ENCODE measurements around the gene PKD2L1.
"Not testable (repeated sequence)": the region's sequence is repeated elsewhere in the genome, so short reads cannot be mapped to it uniquely, and the experiment has no call there.

PKD2L1 gene

DNA sequence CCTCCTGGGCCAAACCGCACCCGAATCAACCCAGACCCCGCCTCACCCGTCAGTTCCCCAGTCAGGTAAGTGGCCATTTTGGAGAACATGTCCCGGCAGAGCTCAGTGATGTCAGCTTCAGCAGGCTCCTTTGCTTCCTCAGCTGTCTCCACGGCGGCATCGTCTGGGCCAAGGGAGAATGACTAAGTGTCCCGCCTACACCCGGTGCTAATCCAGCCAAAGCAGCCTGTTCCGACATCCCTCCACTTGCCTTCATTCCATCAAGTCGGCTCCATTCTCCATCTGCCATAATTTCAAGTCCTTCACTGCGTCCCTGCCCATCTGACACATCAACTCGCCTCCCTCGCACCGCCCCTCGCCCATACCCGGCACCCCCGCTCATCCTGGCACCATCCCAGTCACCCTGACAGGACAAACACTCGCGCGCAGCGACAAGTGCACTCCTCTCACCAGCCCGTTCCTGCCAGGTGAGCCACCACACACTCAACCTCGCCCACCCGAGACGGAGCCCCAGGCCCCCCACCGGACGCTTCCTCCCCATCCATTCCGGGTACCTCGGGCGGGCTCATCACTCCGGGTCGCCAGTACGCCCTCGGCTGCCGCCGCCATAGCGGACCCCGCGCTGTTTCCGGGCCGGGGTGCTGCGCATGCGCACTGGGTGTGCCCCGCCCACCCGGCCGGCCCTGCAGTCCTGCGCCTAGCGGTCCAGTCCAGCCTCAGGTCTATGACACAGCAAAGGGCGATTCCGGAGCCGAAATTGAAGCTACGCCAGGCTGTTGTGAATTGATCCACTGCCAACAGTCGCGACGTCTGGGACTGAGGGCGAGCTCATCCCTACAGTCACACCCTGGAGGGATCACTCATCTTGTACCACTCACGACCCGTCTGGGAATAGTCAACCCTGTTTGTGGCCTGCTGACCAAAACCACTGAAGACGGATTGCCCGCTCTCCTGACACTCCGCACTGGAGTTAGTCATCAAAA lies 43.7 kb downstream of the PKD2L1 start, which contains the start of gene BLOC1S2:
BLOC1S2 (minus strand) TSS at position 630 of the 983 bp plus-strand sequence; CDS start at position 609, 21 bp downstream.
- TF ChIP-seq, protein P1, sequence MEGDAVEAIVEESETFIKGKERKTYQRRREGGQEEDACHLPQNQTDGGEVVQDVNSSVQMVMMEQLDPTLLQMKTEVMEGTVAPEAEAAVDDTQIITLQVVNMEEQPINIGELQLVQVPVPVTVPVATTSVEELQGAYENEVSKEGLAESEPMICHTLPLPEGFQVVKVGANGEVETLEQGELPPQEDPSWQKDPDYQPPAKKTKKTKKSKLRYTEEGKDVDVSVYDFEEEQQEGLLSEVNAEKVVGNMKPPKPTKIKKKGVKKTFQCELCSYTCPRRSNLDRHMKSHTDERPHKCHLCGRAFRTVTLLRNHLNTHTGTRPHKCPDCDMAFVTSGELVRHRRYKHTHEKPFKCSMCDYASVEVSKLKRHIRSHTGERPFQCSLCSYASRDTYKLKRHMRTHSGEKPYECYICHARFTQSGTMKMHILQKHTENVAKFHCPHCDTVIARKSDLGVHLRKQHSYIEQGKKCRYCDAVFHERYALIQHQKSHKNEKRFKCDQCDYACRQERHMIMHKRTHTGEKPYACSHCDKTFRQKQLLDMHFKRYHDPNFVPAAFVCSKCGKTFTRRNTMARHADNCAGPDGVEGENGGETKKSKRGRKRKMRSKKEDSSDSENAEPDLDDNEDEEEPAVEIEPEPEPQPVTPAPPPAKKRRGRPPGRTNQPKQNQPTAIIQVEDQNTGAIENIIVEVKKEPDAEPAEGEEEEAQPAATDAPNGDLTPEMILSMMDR (conservative IDR thresholded peaks at IDR 0.05; ENCODE audit: control insufficient read depth, insufficient read depth, low read depth, low read length): no peak
- H3K4me3 ChIP-seq (ENCODE audit: control insufficient read depth, low read depth, low read length): peak within 1 kb of the TSS; percentile 89
- DNase-seq (ENCODE audit: low read depth): peak; percentile 95

DNA sequence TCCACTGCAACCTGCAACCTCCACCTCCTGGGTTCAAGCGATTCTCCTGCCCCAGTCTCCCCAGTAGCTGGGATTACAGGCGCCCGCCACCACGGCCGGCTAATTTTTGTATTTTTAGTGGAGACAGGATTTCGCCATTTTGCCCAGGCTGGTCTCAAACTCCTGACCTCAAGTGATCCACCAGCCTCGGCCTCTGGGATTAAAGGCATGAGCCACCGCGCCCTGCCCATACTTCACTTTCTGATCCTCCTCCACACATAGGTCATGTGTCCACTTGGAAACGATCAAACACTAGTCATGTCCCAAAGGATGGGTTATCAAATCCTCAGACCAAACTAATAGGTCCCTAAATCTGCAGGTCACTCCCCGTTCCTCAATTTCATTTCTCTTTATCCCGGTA lies 44.7 kb downstream of the PKD2L1 start:
- peak; percentile 52 for DNase-seq (ENCODE audit: low read depth)
- peak overlapping the region; percentile 89 for H3K4me3 ChIP-seq (ENCODE audit: control insufficient read depth, low read depth, low read length)

DNA sequence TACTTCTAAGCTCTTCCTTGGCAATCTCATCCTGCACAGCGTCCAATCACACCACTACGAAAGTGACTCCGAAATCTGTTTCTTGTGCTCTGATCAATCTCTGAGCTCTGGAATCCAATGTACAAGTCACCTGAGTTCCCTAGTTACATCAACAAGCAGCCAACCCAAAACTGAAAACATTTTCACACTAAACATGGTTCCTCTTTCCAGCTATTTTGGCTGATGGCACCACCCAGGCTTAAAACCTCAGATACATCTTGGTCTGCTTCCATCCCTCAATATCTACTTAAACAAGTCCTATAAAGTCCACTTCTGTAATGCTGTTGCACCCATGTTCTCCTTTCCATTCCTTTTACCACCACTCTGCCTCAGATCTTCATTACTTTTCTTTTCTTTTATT lies 47.1 kb downstream of the PKD2L1 start:
- no peak for DNase-seq (ENCODE audit: low read depth)
- TF ChIP-seq, protein P1 (conservative IDR thresholded peaks at IDR 0.05; ENCODE audit: control insufficient read depth, insufficient read depth, low read depth, low read length): no peak

DNA sequence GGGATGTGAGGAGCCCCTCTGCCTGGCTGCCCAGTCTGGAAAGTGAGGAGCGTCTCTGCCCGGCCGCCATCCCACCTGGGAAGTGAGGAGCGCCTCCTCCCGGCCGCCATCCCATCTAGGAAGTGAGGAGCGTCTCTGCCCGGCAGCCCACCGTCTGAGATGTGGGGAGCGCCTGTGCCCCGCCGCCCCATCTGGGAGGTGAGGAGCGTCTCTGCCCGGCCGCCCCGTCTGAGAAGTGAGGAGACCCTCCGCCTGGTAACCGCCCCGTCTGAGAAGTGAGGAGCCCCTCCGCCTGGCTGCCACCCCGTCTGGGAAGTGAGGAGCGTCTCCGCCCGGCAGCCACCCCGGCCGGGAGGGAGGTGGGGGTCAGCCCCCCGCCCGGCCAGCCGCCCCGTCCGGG lies 53.1 kb downstream of the PKD2L1 start:
- DNase-seq (ENCODE audit: low read depth); H3K4me3 ChIP-seq (ENCODE audit: control insufficient read depth, low read depth, low read length): not testable (repeated sequence)

More for the DNA sequence above, 47.1 kb downstream of the PKD2L1 start:
- no peak overlapping the region for H3K4me3 ChIP-seq (ENCODE audit: control insufficient read depth, low read depth, low read length)

DNA sequence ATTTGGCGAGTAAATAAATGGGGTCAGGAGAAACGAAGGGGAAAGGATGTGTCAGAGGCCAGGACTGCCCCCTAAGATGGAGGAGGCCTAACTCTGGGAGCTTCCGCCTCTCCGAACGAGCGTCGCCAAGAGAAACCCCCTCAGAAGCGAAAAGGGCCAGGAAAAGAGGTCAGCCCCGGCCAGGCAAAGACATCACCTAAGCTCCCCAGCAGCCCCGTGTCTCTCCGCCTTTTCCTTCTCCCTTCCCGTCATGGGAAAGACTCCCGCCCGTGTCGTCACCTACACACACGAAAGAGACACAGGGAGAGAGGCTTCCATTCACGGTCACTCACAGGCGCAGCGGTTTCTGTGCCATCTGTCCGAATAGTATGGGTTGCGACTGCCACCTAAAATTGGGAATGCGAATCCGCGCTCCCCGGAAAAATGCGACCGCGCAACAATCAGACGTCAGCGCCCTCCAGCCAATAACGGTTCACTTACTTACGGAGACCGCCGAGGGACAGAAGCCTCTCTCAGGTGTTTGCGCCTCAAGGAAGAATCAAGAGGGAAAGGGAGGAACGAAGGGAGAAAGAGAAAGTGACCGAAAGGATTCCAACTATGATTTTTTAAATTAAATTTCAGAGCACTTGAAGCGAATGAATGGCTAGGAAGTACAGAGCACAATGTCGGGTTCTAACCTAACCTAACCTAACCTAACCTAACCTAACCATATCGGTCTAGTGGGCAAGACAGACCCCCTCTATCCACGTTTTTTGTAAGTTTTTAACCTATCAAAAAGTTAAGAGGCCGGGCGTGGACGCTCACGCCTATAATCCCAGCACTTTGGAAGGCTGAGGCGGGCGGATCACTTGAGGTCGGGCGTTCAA lies 62.6 kb downstream of the PKD2L1 start, which contains the start of gene CWF19L1:
CWF19L1 (minus strand) TSS at position 400 of the 866 bp plus-strand sequence; CDS start at position 355, 45 bp downstream.
- TF ChIP-seq, protein P1 (conservative IDR thresholded peaks at IDR 0.05; ENCODE audit: control insufficient read depth, insufficient read depth, low read depth, low read length): no peak
- peak within 1 kb of the TSS; percentile 100 for H3K4me3 ChIP-seq (ENCODE audit: control insufficient read depth, low read depth, low read length)
- DNase-seq (ENCODE audit: low read depth): peak; percentile 86

DNA sequence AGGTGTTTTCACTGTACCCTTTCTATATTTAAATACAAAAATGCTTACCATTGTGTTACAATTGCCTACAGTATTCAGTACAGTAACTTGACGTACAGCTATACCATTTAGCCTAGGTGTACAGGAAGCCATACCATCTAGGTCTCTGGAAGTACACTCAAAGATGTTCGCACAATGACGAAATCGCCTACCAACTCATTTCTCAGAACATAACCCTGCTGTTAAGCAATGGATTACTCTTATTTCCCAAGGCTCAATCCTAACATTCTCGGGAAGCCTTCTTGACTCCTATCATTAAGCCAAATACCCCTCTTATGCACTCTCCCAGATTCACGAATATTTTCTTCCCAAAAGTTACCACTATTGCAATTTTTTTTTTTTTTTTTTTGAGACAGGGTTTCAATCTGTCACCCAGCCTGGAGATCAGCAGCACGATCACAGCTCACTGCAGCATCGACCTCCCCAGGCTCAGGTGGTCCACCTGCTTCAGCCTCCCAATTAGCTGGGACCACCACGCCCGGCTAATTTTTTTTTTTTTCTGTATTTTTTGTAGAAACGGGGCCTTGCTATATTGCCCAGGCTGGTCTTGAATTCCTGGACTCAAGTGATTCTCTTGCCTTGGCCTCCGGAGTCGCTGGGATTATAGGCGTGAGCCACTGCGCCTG lies 64.1 kb downstream of the PKD2L1 start:
- no peak for DNase-seq (ENCODE audit: low read depth)
- TF ChIP-seq, protein P1 (conservative IDR thresholded peaks at IDR 0.05; ENCODE audit: control insufficient read depth, insufficient read depth, low read depth, low read length): no peak
- no peak overlapping the region for H3K4me3 ChIP-seq (ENCODE audit: control insufficient read depth, low read depth, low read length)

DNA sequence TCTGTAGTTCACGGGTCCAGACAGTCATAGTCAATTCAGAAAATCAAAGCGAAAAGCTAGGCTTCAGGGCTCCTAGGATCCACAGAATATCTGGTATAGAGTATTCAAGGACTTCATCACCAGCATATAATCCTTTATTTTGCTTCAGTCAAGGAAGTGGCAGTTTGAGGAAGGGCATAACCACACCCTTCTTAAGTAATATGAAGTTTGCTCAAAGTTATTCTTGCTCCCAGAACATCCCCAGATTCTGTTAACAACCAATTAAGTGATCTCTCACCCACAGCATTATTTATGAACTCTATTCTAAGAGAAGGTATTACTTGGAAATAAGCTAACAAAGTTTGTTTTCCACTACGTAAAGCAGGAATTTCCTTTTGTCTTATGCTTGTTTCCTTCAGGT lies 75.8 kb downstream of the PKD2L1 start:
- TF ChIP-seq, protein P1 (conservative IDR thresholded peaks at IDR 0.05; ENCODE audit: control insufficient read depth, insufficient read depth, low read depth, low read length): no peak
- no peak for DNase-seq (ENCODE audit: low read depth)
- H3K4me3 ChIP-seq (ENCODE audit: control insufficient read depth, low read depth, low read length): no peak overlapping the region
